ENCODE measurements around the gene ZNRF1. TPM values are rescaled to one million over a fixed set of nuclear protein-coding genes. Genes with fewer than 3 reads are reported as not detected.
A peak's percentile ranks its signal among the peaks of the same experiment; 100 is the strongest.

ZNRF1 gene
- total and polyA plus RNA-seq, 2 of the 13 experiments (the other 11 are each of a cell fraction or from before 2014, with no cell fraction given), result 43.9 to 58.7 TPM

DNA sequence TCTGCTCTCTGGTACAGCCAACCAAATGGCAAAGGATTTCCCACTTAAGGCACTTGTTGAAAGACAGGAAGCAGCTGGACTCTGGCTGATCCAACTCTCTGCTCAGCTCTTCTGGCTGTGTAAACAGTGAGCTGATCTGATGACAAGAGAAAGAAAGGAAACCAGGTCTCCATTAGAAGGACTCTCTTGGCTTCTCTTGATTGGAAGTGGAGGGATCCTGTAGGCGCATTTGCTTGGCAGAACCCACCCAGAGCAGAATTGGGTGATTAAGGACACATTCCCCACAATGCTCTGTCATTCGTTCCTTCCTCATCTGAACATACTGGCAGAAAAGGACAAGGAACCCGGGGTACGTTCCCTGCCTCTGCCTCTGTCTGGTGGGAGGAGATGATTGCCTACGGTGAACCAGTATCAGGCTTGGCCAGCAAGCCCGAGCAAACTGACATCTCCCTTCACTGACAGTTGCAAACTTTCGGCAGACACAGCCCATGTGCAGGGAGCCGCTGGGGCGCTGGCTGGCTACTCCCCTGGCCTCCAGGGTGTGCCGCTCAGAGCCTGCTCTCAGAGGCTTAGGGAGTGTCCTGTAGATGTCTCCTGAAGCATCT is 88.7 kb downstream of the ZNRF1 start (continued):
- TF ChIP-seq ZNF572 (CRISPR knock-in tag; IDR thresholded peaks at IDR 0.05) (no peak), ARNT2 (CRISPR knock-in tag; IDR thresholded peaks at IDR 0.05; ENCODE audit: low read depth) (0 out of 2 replicates have a peak, but pooled peaks have one; percentile 27), ZNF446 (CRISPR knock-in tag; IDR thresholded peaks at IDR 0.05) (no peak), ZKSCAN5 (CRISPR knock-in tag; IDR thresholded peaks at IDR 0.05) (no peak), SNRNP70 (IDR thresholded peaks at IDR 0.05; ENCODE audit: low read depth, low read length) (no peak), ZNF709 (CRISPR knock-in tag; IDR thresholded peaks at IDR 0.05) (no peak), ZNF747 (CRISPR knock-in tag; IDR thresholded peaks at IDR 0.05; ENCODE audit: borderline replicate concordance) (no peak), POLR2AphosphoS5 (IDR thresholded peaks at IDR 0.05; ENCODE audit: low read depth, low read length) (no peak), TBX2 (CRISPR knock-in tag; IDR thresholded peaks at IDR 0.05; ENCODE audit: borderline replicate concordance) (peak; percentile 31; the same call in 1 of the 2 replicates)
- TF ChIP-seq, protein P1, sequence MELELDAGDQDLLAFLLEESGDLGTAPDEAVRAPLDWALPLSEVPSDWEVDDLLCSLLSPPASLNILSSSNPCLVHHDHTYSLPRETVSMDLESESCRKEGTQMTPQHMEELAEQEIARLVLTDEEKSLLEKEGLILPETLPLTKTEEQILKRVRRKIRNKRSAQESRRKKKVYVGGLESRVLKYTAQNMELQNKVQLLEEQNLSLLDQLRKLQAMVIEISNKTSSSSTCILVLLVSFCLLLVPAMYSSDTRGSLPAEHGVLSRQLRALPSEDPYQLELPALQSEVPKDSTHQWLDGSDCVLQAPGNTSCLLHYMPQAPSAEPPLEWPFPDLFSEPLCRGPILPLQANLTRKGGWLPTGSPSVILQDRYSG (CRISPR knock-in tag; IDR thresholded peaks at IDR 0.05), result no peak
- TF ChIP-seq, protein P2, sequence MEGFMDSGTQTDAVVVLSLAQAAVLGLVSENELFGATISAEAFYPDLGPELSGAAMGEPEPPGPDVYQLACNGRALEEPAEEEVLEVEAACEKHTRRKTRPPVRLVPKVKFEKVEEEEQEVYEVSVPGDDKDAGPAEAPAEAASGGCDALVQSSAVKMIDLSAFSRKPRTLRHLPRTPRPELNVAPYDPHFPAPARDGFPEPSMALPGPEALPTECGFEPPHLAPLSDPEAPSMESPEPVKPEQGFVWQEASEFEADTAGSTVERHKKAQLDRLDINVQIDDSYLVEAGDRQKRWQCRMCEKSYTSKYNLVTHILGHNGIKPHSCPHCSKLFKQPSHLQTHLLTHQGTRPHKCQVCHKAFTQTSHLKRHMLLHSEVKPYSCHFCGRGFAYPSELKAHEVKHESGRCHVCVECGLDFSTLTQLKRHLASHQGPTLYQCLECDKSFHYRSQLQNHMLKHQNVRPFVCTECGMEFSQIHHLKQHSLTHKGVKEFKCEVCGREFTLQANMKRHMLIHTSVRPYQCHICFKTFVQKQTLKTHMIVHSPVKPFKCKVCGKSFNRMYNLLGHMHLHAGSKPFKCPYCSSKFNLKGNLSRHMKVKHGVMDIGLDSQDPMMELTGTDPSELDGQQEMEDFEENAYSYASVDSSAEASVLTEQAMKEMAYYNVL (CRISPR knock-in tag; IDR thresholded peaks at IDR 0.05; ENCODE audit: borderline replicate concordance), result peak; percentile 79; the same call in 1 of the 2 replicates
- TF ChIP-seq, protein P3, sequence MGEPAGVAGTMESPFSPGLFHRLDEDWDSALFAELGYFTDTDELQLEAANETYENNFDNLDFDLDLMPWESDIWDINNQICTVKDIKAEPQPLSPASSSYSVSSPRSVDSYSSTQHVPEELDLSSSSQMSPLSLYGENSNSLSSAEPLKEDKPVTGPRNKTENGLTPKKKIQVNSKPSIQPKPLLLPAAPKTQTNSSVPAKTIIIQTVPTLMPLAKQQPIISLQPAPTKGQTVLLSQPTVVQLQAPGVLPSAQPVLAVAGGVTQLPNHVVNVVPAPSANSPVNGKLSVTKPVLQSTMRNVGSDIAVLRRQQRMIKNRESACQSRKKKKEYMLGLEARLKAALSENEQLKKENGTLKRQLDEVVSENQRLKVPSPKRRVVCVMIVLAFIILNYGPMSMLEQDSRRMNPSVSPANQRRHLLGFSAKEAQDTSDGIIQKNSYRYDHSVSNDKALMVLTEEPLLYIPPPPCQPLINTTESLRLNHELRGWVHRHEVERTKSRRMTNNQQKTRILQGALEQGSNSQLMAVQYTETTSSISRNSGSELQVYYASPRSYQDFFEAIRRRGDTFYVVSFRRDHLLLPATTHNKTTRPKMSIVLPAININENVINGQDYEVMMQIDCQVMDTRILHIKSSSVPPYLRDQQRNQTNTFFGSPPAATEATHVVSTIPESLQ (CRISPR knock-in tag; conservative IDR thresholded peaks at IDR 0.05), result no peak
- TF ChIP-seq, protein P4, sequence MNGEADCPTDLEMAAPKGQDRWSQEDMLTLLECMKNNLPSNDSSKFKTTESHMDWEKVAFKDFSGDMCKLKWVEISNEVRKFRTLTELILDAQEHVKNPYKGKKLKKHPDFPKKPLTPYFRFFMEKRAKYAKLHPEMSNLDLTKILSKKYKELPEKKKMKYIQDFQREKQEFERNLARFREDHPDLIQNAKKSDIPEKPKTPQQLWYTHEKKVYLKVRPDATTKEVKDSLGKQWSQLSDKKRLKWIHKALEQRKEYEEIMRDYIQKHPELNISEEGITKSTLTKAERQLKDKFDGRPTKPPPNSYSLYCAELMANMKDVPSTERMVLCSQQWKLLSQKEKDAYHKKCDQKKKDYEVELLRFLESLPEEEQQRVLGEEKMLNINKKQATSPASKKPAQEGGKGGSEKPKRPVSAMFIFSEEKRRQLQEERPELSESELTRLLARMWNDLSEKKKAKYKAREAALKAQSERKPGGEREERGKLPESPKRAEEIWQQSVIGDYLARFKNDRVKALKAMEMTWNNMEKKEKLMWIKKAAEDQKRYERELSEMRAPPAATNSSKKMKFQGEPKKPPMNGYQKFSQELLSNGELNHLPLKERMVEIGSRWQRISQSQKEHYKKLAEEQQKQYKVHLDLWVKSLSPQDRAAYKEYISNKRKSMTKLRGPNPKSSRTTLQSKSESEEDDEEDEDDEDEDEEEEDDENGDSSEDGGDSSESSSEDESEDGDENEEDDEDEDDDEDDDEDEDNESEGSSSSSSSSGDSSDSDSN (CRISPR knock-in tag; IDR thresholded peaks at IDR 0.05), result peak; percentile 47; the same call in 1 of the 2 replicates
- TF ChIP-seq, protein P5, sequence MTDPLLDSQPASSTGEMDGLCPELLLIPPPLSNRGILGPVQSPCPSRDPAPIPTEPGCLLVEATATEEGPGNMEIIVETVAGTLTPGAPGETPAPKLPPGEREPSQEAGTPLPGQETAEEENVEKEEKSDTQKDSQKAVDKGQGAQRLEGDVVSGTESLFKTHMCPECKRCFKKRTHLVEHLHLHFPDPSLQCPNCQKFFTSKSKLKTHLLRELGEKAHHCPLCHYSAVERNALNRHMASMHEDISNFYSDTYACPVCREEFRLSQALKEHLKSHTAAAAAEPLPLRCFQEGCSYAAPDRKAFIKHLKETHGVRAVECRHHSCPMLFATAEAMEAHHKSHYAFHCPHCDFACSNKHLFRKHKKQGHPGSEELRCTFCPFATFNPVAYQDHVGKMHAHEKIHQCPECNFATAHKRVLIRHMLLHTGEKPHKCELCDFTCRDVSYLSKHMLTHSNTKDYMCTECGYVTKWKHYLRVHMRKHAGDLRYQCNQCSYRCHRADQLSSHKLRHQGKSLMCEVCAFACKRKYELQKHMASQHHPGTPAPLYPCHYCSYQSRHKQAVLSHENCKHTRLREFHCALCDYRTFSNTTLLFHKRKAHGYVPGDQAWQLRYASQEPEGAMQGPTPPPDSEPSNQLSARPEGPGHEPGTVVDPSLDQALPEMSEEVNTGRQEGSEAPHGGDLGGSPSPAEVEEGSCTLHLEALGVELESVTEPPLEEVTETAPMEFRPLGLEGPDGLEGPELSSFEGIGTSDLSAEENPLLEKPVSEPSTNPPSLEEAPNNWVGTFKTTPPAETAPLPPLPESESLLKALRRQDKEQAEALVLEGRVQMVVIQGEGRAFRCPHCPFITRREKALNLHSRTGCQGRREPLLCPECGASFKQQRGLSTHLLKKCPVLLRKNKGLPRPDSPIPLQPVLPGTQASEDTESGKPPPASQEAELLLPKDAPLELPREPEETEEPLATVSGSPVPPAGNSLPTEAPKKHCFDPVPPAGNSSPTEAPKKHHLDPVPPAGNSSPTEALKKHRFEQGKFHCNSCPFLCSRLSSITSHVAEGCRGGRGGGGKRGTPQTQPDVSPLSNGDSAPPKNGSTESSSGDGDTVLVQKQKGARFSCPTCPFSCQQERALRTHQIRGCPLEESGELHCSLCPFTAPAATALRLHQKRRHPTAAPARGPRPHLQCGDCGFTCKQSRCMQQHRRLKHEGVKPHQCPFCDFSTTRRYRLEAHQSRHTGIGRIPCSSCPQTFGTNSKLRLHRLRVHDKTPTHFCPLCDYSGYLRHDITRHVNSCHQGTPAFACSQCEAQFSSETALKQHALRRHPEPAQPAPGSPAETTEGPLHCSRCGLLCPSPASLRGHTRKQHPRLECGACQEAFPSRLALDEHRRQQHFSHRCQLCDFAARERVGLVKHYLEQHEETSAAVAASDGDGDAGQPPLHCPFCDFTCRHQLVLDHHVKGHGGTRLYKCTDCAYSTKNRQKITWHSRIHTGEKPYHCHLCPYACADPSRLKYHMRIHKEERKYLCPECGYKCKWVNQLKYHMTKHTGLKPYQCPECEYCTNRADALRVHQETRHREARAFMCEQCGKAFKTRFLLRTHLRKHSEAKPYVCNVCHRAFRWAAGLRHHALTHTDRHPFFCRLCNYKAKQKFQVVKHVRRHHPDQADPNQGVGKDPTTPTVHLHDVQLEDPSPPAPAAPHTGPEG (CRISPR knock-in tag; IDR thresholded peaks at IDR 0.05), result no peak

Data from HepG2 (cell line).